Natural killer cell (primary cell): ENCODE results near the gene TANC1. TPM values are rescaled to one million over a fixed set of nuclear protein-coding genes. Genes with fewer than 3 reads are reported as not detected.

Experiments used
- ATAC-seq, 3 donors: fragments of 150-1000 bp in 2 of 3; fragments of 200-7000 bp in 1 of 3; cut with Tn5 transposase; 1 replicate in 1 of 3; 2 replicates in 2 of 3; pipeline ENCODE4 v1.10.0; 2021; ENCODE audit warnings: mild to moderate bottlenecking in 2 of 3, moderate library complexity in 2 of 3
- DNase-seq, 2 donors: peaks; one replicate each; pipeline versions ENCODE4 v3.0.0 to v3.0.0-alpha.2; 2013 to 2021; ENCODE audit warnings: mixed read lengths in 1 of 2
- H3K27ac ChIP-seq: one replicate; pipeline ENCODE4 v1.5.1; 2013; ENCODE audit warnings: mild to moderate bottlenecking, low read length
- H3K27me3 ChIP-seq: one replicate; pipeline ENCODE4 v1.6.1; 2013; ENCODE audit warnings: low read length; ENCODE audit not compliant: control insufficient read depth, insufficient read depth
- H3K36me3 ChIP-seq: one replicate; pipeline ENCODE4 v1.6.1; 2013; ENCODE audit warnings: low read length; ENCODE audit not compliant: control insufficient read depth, insufficient read depth
- H3K4me1 ChIP-seq: one replicate; pipeline ENCODE4 v1.6.1; 2013; ENCODE audit warnings: low read length; ENCODE audit not compliant: control insufficient read depth, insufficient read depth
- H3K4me3 ChIP-seq: one replicate; pipeline ENCODE4 v1.5.1; 2013; ENCODE audit warnings: low read length
- H3K9me3 ChIP-seq: one replicate; pipeline ENCODE4 v1.6.1; 2013; ENCODE audit warnings: low read length; ENCODE audit not compliant: control insufficient read depth, insufficient read depth
- H3K27ac Mint-ChIP-seq, 2 donors: one replicate each; pipeline ENCODE4 v1.8.0; 2022; ENCODE audit warnings: mild to moderate bottlenecking in 2 of 2, mixed read lengths in 2 of 2, moderate library complexity in 1 of 2
- H3K27me3 Mint-ChIP-seq, 2 donors: one replicate each; pipeline ENCODE4 v1.8.0; 2022; ENCODE audit warnings: low read depth in 2 of 2, mixed read lengths in 2 of 2
- H3K36me3 Mint-ChIP-seq: one replicate; pipeline ENCODE4 v1.8.0; 2022; ENCODE audit warnings: mixed read lengths
- H3K4me1 Mint-ChIP-seq, 2 donors: one replicate each; pipeline ENCODE4 v1.8.0; 2022; ENCODE audit warnings: mixed read lengths in 2 of 2
- H3K4me3 Mint-ChIP-seq: one replicate; pipeline ENCODE4 v1.8.0; 2022; ENCODE audit warnings: mild to moderate bottlenecking, moderate library complexity, mixed read lengths
- H3K9me3 Mint-ChIP-seq, 2 donors: one replicate each; pipeline ENCODE4 v1.8.0; 2022; ENCODE audit warnings: mixed read lengths in 2 of 2
- WGBS: methylation state at CpG from one replicate; pipeline ENCODE4 v1.1.7; 2013; ENCODE audit warnings: missing lambda C conversion rate; ENCODE audit not compliant: insufficient coverage; 5-methylcytosine and 5-hydroxymethylcytosine counted together
- intact Hi-C: fragments of 100-400 bp; cut with micrococcal nuclease; formaldehyde crosslinking; loops from one replicate; pipeline ENCODE4 v1.14.2; 2022
- total RNA-seq, 4 donors: library from RNA; stranded (reverse); fragments of 120-200 nt in 1 of 4; gene quantifications; one replicate each; pipeline versions ENCODE4 v1.2.3 to v1.2.4, GENCODE V29; 2013 to 2022
- TF ChIP-seq, protein P1 (sequence below): fragments of 200-600 bp; IDR thresholded peaks from one replicate; pipeline ENCODE4 v1.8.0; 2022; ENCODE audit warnings: antibody characterized with exemption

Gene TANC1
- total RNA-seq = 1 to 10 TPM in 2 of 3 donors, under 1 TPM in 1; 0.82 to 4.2 (median 1.1) TPM
- 0.70 TPM for total RNA-seq (2013)

DNA sequence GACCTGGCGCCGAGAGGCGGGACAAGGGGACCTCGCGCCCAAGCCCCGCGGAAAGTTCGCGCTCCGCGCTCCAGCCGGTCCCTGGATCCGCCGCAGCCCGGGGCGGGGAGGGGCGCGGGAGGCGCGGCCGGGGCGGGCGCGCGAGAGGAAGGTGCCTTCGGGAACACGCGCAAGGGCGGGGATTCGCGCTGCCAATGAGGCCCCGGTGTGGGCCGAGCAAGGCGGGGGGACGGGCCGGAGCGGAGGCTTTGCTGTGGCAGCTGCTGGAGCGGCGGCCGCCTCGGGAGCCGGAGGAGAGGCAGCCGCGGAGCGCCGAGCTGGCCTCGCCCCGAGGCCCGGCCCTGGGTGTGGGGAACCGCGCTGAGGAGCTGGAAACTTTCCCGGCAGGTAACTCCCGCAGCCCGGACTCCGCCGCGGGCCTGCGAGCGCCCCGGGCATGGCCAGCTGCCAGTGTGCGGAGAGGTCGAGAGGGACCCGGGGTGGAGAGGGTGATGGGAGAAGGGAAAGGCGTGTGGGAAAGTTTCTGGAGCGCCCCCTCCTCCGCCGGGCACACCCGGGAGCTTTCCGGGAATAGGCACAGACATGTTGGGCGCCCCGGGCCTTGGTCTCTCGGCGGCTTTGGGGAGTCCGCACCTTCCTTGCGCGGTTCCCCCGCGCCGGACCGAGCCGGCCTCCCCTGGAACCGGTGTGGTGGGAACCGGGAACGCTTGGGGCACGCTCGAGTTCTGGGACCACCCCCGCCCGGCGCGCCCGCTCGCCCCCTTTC lies at the start of gene TANC1:
Gene TANC1, plus strand, starts transcription at position 245 of the 766 bp plus-strand sequence. CDS start 97,271 bp downstream, outside the sequence.
- DNase-seq (peak; percentile 39 to 52), ATAC-seq (peak; percentile 84 to 85 (median 84))
- H3K4me1 ChIP-seq = peaks cover 22% of the 10 kb centered on the region
- no peaks in the 10 kb centered on the region for H3K36me3 ChIP-seq
- H3K27me3 ChIP-seq = peaks cover 25% of the 10 kb centered on the region
- Mint-ChIP-seq H3K27ac (no peak within 1 kb of the TSS), H3K4me1 (peaks cover 16 to 22% of the 10 kb centered on the region in 2 donors), H3K4me3 (peak within 1 kb of the TSS; percentile 90), H3K36me3 (no peaks in the 10 kb centered on the region), H3K9me3 (no peaks in the 10 kb centered on the region), H3K27me3 (peaks cover 46 to 58% of the 10 kb centered on the region in 2 donors)
- no peak within 1 kb of the TSS for H3K27ac ChIP-seq
- H3K9me3 ChIP-seq = no peaks in the 10 kb centered on the region
- intact Hi-C loops = no loop called here
- peak within 1 kb of the TSS; percentile 45 for H3K4me3 ChIP-seq
- WGBS = under 1% methylated on average over 92 of the region's 92 CpGs
- TF ChIP-seq, protein P1, sequence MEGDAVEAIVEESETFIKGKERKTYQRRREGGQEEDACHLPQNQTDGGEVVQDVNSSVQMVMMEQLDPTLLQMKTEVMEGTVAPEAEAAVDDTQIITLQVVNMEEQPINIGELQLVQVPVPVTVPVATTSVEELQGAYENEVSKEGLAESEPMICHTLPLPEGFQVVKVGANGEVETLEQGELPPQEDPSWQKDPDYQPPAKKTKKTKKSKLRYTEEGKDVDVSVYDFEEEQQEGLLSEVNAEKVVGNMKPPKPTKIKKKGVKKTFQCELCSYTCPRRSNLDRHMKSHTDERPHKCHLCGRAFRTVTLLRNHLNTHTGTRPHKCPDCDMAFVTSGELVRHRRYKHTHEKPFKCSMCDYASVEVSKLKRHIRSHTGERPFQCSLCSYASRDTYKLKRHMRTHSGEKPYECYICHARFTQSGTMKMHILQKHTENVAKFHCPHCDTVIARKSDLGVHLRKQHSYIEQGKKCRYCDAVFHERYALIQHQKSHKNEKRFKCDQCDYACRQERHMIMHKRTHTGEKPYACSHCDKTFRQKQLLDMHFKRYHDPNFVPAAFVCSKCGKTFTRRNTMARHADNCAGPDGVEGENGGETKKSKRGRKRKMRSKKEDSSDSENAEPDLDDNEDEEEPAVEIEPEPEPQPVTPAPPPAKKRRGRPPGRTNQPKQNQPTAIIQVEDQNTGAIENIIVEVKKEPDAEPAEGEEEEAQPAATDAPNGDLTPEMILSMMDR = no peak

DNA sequence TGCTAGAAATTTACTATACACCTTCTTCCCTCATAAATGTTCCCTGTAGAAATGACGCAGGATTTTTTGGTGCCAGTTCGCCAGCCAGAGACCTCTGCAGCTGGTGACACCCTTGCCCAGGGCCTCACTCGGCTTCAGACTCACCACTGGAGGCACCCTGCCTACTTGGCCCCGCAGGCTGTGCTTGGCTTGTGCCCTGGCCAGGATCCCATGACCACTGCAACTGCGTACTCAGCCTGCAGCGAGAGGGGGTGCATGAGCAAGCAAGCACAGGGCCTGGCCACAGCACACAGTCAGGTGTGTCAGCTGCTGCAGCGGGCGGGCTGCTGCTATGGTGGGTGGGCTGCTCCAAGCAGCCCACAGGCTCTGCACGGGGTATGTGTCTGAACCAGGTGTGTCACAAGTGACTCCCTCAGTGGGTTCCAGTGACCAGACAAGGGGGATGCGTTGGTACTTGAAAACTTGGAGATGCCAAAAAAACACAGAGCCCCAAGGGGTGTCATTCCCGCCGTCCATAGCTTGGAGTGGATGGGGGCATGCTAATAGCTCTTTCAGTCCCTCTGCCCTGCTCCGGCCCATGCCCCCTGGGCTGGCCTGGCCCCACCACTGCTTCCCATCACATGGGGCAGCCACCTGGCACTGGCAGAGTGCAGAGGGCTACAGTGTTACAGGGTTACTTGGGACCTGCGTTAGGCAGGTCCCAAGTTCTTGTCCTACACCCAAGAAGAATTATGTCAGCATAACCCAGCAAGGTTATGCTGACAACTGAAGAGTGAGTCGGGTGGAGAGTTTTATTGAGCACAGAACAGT lies 46.6 kb upstream of the TANC1 start:
- 85% methylated on average over 15 of the region's 15 CpGs for WGBS
- Mint-ChIP-seq H3K27me3 (peaks cover 26 to 57% of the 10 kb centered on the region in 2 donors), H3K4me3 (no peak overlapping the region), H3K36me3 (no peaks in the 10 kb centered on the region), H3K4me1 (peaks cover 7 to 8% of the 10 kb centered on the region in 2 donors), H3K27ac (no peak overlapping the region), H3K9me3 (no peaks in the 10 kb centered on the region)
- Histone ChIP-seq H3K27me3 (no peaks in the 10 kb centered on the region), H3K4me1 (no peaks in the 10 kb centered on the region), H3K9me3 (no peaks in the 10 kb centered on the region), H3K4me3 (no peak overlapping the region), H3K27ac (no peak overlapping the region), H3K36me3 (no peaks in the 10 kb centered on the region)
- ATAC-seq (no peak), DNase-seq (no peak)
- intact Hi-C loops = no loop called here
- TF ChIP-seq, protein P1 = no peak

DNA sequence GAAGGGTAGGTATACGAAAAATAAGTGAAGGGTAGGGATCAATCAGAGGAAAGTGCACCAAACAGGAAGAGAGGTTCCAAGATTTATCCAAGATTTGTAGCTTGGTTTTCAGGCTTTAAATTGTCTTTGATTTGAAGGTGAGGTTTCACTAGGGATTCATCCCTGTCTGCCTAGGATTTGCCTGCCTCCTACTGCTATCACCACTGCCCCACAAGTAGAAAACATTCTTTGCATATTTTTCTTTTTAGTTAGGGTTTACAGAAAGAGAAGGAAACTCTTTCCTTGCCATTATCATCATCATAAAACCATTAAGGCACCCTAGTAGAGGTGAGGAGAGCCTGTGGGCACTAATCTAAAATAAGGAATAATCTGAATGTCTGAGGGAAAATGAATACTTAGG lies 45.8 kb upstream of the TANC1 start:
- TF ChIP-seq, protein P1 = no peak
- no peaks in the 10 kb centered on the region for H3K36me3 Mint-ChIP-seq
- H3K9me3 Mint-ChIP-seq = no peaks in the 10 kb centered on the region
- Histone ChIP-seq H3K27me3 (no peaks in the 10 kb centered on the region), H3K36me3 (no peaks in the 10 kb centered on the region), H3K4me3 (no peak overlapping the region), H3K4me1 (no peaks in the 10 kb centered on the region), H3K27ac (no peak overlapping the region), H3K9me3 (no peaks in the 10 kb centered on the region)
- H3K27me3 Mint-ChIP-seq = peaks cover 26 to 58% of the 10 kb centered on the region in 2 donors
- no peak for ATAC-seq
- intact Hi-C loops = no loop called here
- peaks cover 10 to 11% of the 10 kb centered on the region in 2 donors for H3K4me1 Mint-ChIP-seq
- H3K27ac Mint-ChIP-seq = no peak overlapping the region
- no peak overlapping the region for H3K4me3 Mint-ChIP-seq
- WGBS = 68% methylated on average over 1 of the region's 1 CpG
- no peak for DNase-seq
